GM12892 (cell line): ENCODE results near the gene LGI1.

Experiments
- POLR2A ChIP-seq: IDR thresholded peaks from 2 replicates; pipeline ENCODE4 v1.6.1; 2011; ENCODE audit warnings: low read depth, low read length, control low read depth
- POLR2AphosphoS5 ChIP-seq: IDR thresholded peaks from 2 replicates; pipeline ENCODE4 v1.6.1; 2011; ENCODE audit warnings: low read depth, low read length, control low read depth

DNA sequence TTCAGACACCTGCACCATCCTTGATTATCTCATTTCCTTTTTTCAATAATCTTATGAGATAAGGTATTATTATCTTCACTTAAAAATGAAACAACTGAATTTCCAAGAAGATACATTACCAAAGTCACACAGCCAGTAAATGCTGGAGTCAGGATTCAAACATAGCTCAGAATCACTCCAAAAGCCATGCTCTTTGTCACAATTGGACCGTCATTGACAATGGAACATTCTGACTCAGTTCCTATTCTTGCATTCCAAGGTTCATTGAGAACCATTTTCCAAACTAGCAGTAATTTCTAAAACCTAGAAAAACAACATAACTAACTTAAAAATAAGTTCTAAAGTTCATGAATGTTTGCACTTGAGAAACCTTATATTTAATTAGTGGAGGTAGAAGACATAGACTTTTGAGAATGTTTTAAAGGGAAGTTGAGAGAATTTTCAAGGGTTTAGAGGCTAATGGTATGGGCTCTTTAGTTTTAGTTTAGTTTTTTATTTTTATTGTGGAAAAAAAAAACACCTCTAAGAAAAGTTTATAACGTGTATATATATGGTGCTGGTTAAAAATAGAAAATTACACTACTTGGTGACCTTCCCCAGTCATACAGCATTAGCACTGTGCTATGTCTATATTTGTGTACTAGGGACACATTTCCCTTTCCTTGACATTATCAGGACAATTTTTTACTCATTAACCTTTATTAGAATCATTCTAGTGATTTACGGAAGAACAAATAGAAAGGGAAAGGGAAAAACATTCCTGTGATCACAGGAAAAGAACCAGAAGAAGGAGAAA, 30.9 kb downstream of the LGI1 start:
- TF ChIP-seq POLR2A (no peak), POLR2AphosphoS5 (no peak)
